Measurements from ENCODE around the gene TNS3.

GRCh38 chr7:47537716-47538675, 43.9 kb downstream of the TNS3 start:
- TF ChIP-seq CTCF (IDR thresholded peaks at IDR 0.05) (no peak), POLR2AphosphoS5 (IDR thresholded peaks at IDR 0.05) (no peak)
